ENCODE measurements around the gene LRRFIP1. TPM values are rescaled to one million over a fixed set of nuclear protein-coding genes. Genes with fewer than 3 reads are reported as not detected.
"Not testable (repeated sequence)": the region's sequence is repeated elsewhere in the genome, so short reads cannot be mapped to it uniquely, and the experiment has no call there.

LRRFIP1 gene
- total RNA-seq, 2 experiments from 2014 or later = 157 to 161 TPM

DNA sequence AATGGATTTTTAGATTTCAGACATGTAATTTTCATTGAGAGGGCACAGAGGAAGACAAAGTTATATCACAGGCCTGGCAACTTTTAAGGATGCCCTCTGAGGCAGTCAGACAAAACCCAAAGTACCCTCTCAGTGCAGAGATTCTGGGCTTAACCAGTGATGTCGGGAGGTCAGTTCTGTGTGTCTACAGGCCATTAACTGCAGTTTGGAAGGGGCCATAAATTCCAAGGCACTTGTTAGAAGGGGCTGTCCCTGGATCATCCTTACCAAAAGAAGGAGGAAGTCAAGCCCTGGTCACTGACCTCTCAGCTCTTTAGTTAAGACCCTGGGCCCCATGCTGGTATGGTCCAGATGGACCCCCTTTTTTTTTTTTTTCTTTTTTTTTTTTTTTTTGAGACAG is 60.7 kb downstream of the LRRFIP1 start:
- no peak for DNase-seq
- Histone ChIP-seq H3K4me3 (ENCODE audit: low read length) (no peak overlapping the region), H3K27ac (ENCODE audit: low read depth in 1 of 2, low read length in 2 of 2) (peak overlapping the region; percentile 89 to 96), H3K36me3 (ENCODE audit: insufficient read depth, low read length) (no peaks in the 10 kb centered on the region), H3K9me3 (ENCODE audit: control insufficient read depth in 1 of 2, insufficient read depth in 1 of 2, low read length in 2 of 2) (no peaks in the 10 kb centered on the region), H3K27me3 (ENCODE audit: control insufficient read depth in 1 of 2, insufficient read depth in 2 of 2, low read length in 2 of 2) (no peaks in the 10 kb centered on the region), H3K4me1 (ENCODE audit: insufficient read depth, low read length) (peaks cover 62% of the 10 kb centered on the region)
- Mint-ChIP-seq H3K27ac (peak overlapping the region; percentile 98), H3K4me1 (ENCODE audit: low read depth) (peaks cover 55% of the 10 kb centered on the region), H3K27me3 (no peaks in the 10 kb centered on the region), H3K9me3 (no peaks in the 10 kb centered on the region), H3K4me3 (peak overlapping the region; percentile 88), H3K36me3 (ENCODE audit: low read depth) (peaks cover 6% of the 10 kb centered on the region)
- intact Hi-C loops (cut with DNase I, micrococcal nuclease) = no loop called here
- POLR2A ChIA-PET = interaction anchor here (0.6 to 12.8 kb wide), 5 partner anchors 9 to 17 kb away, joined by 3 to 235 read pairs (median 5); no protein-coding TSS in a partner anchor
- ATAC-seq (ENCODE audit: poor library complexity) = no peak
- CTCF ChIA-PET = interaction anchor here (0.7 to 15.5 kb wide), 8 partner anchors 9 to 175 kb away, joined by 3 to 254 read pairs (median 10); no protein-coding TSS in a partner anchor
- TF ChIP-seq, protein P1, sequence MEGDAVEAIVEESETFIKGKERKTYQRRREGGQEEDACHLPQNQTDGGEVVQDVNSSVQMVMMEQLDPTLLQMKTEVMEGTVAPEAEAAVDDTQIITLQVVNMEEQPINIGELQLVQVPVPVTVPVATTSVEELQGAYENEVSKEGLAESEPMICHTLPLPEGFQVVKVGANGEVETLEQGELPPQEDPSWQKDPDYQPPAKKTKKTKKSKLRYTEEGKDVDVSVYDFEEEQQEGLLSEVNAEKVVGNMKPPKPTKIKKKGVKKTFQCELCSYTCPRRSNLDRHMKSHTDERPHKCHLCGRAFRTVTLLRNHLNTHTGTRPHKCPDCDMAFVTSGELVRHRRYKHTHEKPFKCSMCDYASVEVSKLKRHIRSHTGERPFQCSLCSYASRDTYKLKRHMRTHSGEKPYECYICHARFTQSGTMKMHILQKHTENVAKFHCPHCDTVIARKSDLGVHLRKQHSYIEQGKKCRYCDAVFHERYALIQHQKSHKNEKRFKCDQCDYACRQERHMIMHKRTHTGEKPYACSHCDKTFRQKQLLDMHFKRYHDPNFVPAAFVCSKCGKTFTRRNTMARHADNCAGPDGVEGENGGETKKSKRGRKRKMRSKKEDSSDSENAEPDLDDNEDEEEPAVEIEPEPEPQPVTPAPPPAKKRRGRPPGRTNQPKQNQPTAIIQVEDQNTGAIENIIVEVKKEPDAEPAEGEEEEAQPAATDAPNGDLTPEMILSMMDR (IDR thresholded peaks at IDR 0.05) = no peak

DNA sequence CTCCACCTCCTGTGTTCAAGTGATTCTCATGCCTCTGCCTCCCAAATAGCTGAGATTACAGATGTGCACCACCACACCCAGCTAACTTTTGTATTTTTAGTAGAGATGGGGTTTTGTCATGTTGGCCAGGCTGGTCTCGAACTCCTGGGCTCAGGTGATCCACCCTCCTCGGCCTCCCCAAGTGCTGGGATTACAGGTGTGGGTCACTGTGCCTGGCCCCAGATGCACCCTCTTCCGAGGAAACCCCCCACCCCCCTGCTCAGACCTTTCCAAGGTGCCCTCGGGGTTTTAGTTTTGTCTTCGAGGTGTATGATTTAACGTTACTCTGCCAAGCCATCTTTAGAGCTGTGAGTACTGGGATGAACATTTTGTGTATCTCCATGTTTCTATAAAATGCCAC is 61.2 kb downstream of the LRRFIP1 start:
- Mint-ChIP-seq H3K4me3 (peak overlapping the region; percentile 96), H3K36me3 (ENCODE audit: low read depth) (peaks cover 11% of the 10 kb centered on the region), H3K27ac (peak overlapping the region; percentile 98), H3K4me1 (ENCODE audit: low read depth) (peaks cover 59% of the 10 kb centered on the region)
- H3K27me3 Mint-ChIP-seq; DNase-seq; H3K9me3 Mint-ChIP-seq; H3K36me3 ChIP-seq (ENCODE audit: insufficient read depth, low read length); H3K9me3 ChIP-seq (ENCODE audit: control insufficient read depth in 1 of 2, insufficient read depth in 1 of 2, low read length in 2 of 2); H3K4me3 ChIP-seq (ENCODE audit: low read length); intact Hi-C loops (cut with DNase I, micrococcal nuclease); H3K27me3 ChIP-seq (ENCODE audit: control insufficient read depth in 1 of 2, insufficient read depth in 2 of 2, low read length in 2 of 2); ATAC-seq (ENCODE audit: poor library complexity): not testable (repeated sequence)
- ChIA-PET CTCF (interaction anchor here (0.7 to 15.5 kb wide), 6 partner anchors 9 to 267 kb away, joined by 3 to 254 read pairs (median 8); no protein-coding TSS in a partner anchor), POLR2A (interaction anchor here (1.5 to 12.8 kb wide), 3 partner anchors 9 to 16 kb away, joined by 5 to 235 read pairs (median 17); no protein-coding TSS in a partner anchor)
- peak overlapping the region; percentile 89 to 96 for H3K27ac ChIP-seq (ENCODE audit: low read depth in 1 of 2, low read length in 2 of 2)
- peaks cover 64% of the 10 kb centered on the region for H3K4me1 ChIP-seq (ENCODE audit: insufficient read depth, low read length)

GRCh38 chr2:237689336-237690131 is 62.1 kb downstream of the LRRFIP1 start:
- DNase-seq (peak in 5 of 14 experiments; percentile 21 to 61 (median 54)), ATAC-seq (ENCODE audit: poor library complexity) (no peak)
- Mint-ChIP-seq H3K4me1 (ENCODE audit: low read depth) (peaks cover 69% of the 10 kb centered on the region), H3K27ac (peak overlapping the region; percentile 98), H3K27me3 (no peaks in the 10 kb centered on the region), H3K36me3 (ENCODE audit: low read depth) (peaks cover 17% of the 10 kb centered on the region), H3K4me3 (peak overlapping the region; percentile 96), H3K9me3 (no peaks in the 10 kb centered on the region)
- Histone ChIP-seq H3K27me3 (ENCODE audit: control insufficient read depth in 1 of 2, insufficient read depth in 2 of 2, low read length in 2 of 2) (no peaks in the 10 kb centered on the region), H3K9me3 (ENCODE audit: control insufficient read depth in 1 of 2, insufficient read depth in 1 of 2, low read length in 2 of 2) (no peaks in the 10 kb centered on the region), H3K4me3 (ENCODE audit: low read length) (no peak overlapping the region), H3K27ac (ENCODE audit: low read depth in 1 of 2, low read length in 2 of 2) (peak overlapping the region; percentile 55 to 96), H3K36me3 (ENCODE audit: insufficient read depth, low read length) (no peaks in the 10 kb centered on the region), H3K4me1 (ENCODE audit: insufficient read depth, low read length) (peaks cover 74% of the 10 kb centered on the region)
- POLR2A ChIA-PET = interaction anchor here (0.7 to 12.8 kb wide), 5 partner anchors 11 to 599 kb away, joined by 3 to 235 read pairs (median 8); partner anchors contain the start of gene PER2
- intact Hi-C loops (cut with DNase I, micrococcal nuclease) = loop anchor here in 1 of 2 experiments (2.0 to 10.0 kb wide), 3 partner anchors 15 to 515 kb away; partner anchors contain the start of genes ILKAP and SCLY
- TF ChIP-seq, protein P1 (IDR thresholded peaks at IDR 0.05) = no peak
- CTCF ChIA-PET = interaction anchor here (1.1 to 15.5 kb wide), 3 partner anchors 16 to 268 kb away, joined by 3 to 254 read pairs (median 3); no protein-coding TSS in a partner anchor

All from CD4-positive, alpha-beta T cell (primary cell).